ENCODE data around the gene GNB5.
"Not testable (repeated sequence)": the region's sequence is repeated elsewhere in the genome, so short reads cannot be mapped to it uniquely, and the experiment has no call there.

GNB5 gene

DNA sequence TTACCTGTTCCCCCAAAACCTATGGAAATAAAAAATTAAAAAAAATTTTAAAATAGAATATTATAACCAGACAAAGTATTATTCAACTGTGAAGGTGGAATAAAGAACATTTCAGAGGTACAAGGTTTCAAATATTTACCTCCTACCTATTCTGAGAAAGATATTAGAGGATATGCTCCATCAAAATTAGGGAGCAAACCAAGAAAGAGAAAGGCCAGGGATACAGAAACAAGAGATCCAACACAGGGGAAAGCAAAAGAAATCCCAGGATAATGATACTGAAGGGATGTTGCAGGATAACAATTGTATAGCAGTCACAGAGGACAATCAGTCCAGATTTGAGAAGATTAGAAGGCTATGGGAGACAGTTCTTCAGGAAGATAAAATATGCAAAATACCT lies 101.0 kb downstream of the GNB5 start:
- no peak overlapping the region for H3K4me3 ChIP-seq (ENCODE audit: low read depth, low read length)
- TF ChIP-seq CTCF (IDR thresholded peaks at IDR 0.05; ENCODE audit: low read depth, low read length): no peak

DNA sequence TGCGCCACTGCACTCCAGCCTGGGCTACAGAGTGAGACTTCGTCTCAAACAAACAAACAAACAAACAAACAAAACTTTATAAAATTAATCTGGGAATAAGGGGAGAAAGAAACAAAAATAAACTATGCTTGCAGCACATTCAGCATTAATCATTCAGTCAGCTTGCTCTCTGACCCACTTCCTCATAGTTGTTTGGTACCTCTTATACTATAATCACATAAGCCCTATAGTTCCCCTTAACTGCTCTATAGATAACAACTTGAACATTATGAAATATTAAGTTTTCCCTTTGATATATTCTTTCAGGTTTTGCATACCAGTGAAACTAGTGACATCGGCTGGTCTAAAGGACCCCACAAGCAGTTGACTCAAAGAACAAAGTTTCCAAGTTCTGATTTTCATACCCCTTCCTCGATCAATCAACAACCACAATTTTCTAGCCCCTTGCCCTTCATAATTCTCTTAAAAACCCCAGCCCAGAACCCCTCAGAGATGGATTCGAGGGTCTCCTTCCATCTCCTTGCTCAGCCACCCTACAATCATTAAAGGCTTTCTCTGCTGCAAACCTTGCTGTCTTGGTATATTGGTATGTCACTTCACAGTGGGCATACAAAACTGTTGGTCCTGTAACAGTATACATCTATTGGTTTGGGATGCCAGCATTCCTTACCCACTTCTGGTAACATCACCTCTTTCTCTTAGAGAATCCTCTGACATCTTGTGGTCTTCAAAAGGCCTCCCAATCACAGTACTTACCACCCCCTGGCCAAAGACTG lies 105.0 kb downstream of the GNB5 start:
- no peak for TF ChIP-seq CTCF (IDR thresholded peaks at IDR 0.05; ENCODE audit: low read depth, low read length)
- no peak overlapping the region for H3K4me3 ChIP-seq (ENCODE audit: low read depth, low read length)

- TF ChIP-seq CTCF (IDR thresholded peaks at IDR 0.05; ENCODE audit: low read depth, low read length): no peak
- no peak overlapping the region for H3K4me3 ChIP-seq (ENCODE audit: low read depth, low read length)
Measured at GRCh38 chr15:52085299-52085698, 105.9 kb downstream of the GNB5 start.

DNA sequence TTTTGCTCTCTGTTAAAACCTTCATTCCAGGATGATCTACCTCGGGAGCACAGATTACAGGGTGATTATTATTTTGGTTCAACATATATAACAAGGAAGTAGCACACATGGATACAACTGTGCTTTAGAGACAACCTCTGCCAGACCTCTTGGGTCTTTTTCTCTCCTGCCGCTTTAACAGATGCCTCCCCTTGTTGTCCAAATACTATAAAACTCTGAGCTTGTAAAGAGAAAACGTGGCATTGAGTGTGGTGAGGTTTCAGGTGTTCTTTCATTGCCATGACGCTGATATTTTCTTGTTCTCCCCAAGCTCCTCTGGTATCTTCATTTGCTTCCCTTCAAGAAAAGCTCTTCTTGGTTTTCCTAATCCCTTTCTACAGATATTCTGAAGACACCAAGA lies 107.6 kb downstream of the GNB5 start:
- H3K4me3 ChIP-seq (ENCODE audit: low read depth, low read length): no peak overlapping the region
- no peak for TF ChIP-seq CTCF (IDR thresholded peaks at IDR 0.05; ENCODE audit: low read depth, low read length)

DNA sequence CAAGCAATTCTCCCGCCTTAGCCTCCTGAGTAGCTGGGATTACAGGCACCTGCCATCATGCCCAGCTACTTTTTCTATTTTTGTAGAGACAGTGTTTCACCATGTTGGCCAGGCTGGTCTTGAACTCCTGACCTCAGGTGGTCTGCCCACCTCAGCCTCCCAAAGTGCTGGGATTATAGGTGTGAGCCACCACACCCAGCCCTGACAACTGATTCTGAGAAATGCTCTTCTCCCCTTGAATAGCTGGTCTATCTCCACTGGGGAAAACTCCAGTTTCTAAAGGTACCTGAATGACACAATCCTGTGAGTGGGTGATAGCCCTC lies 108.2 kb downstream of the GNB5 start:
- H3K4me3 ChIP-seq (ENCODE audit: low read depth, low read length): not testable (repeated sequence)

GRCh38 chr15:52082197-52083036 lies 108.8 kb downstream of the GNB5 start:
- no peak overlapping the region for H3K4me3 ChIP-seq (ENCODE audit: low read depth, low read length)
- TF ChIP-seq CTCF (IDR thresholded peaks at IDR 0.05; ENCODE audit: low read depth, low read length): no peak

GRCh38 chr15:52080706-52081392 lies 110.3 kb downstream of the GNB5 start:
- TF ChIP-seq CTCF (IDR thresholded peaks at IDR 0.05; ENCODE audit: low read depth, low read length): no peak
- H3K4me3 ChIP-seq (ENCODE audit: low read depth, low read length): no peak overlapping the region
